B cell (primary cell): Measurements from ENCODE around the gene MBOAT1. TPM values are rescaled to one million over a fixed set of nuclear protein-coding genes. Genes with fewer than 3 reads are reported as not detected.

Experiments used
- ATAC-seq: fragments of 200-7000 bp; cut with Tn5 transposase; one replicate; pipeline ENCODE4 v1.10.0; 2021; ENCODE audit warnings: low read depth, mild to moderate bottlenecking, moderate number of reproducible peaks, moderate library complexity
- CTCF ChIA-PET: fragments of 350-600 bp; sonication (Branson Sonifier 250); formaldehyde crosslinking; loops from one replicate; lab custom pipeline; 2021; ENCODE audit warnings: antibody characterized with exemption, inconsistent platforms; lab: Charles Lee
- POLR2A ChIA-PET: fragments of 350-600 bp; sonication (Branson Sonifier 250); formaldehyde crosslinking; loops from one replicate; lab custom pipeline; 2021; ENCODE audit warnings: antibody characterized with exemption; lab: Charles Lee
- DNase-seq: peaks from one replicate; pipeline ENCODE4 v3.0.0; 2013
- H2AFZ ChIP-seq: 2 replicates; pipeline ENCODE4 v1.6.1; 2012; ENCODE audit warnings: mild to moderate bottlenecking, low read depth, low read length; ENCODE audit not compliant: insufficient read depth, poor library complexity, severe bottlenecking
- H3K27ac ChIP-seq, 2 donors: 1 replicate in 1 of 2; 2 replicates in 1 of 2; pipeline ENCODE4 v1.5.1; 2012 to 2013; ENCODE audit warnings: low read length in 2 of 2, mild to moderate bottlenecking in 2 of 2, moderate library complexity in 1 of 2
- H3K27me3 ChIP-seq, 4 experiments: fragments of 200-600 bp in 1 of 4; sonication (generic) in 1 of 4; replicated peaks in 1 of 4; 1 replicate in 2 of 4; 2 replicates in 2 of 4; pipeline versions ENCODE4 v1.6.1 to v1.7.0; 2013 to 2016; ENCODE audit warnings: low read length in 3 of 4, mild to moderate bottlenecking in 2 of 4, mixed read lengths in 1 of 4, moderate library complexity in 1 of 4; ENCODE audit not compliant: insufficient read depth in 4 of 4, control insufficient read depth in 3 of 4; ENCODE audit errors: control extremely low read depth in 1 of 4
- H3K36me3 ChIP-seq, 2 experiments: replicated peaks in 1 of 2; 1 replicate in 1 of 2; 2 replicates in 1 of 2; pipeline versions ENCODE4 v1.6.1 to v1.7.1; 2013; ENCODE audit warnings: low read length in 1 of 2; ENCODE audit not compliant: insufficient read depth in 2 of 2, control insufficient read depth in 1 of 2; ENCODE audit errors: control extremely low read depth in 1 of 2, extremely low read depth in 1 of 2
- H3K4me1 ChIP-seq, 2 donors: fragments of 200-600 bp in 1 of 2; sonication (generic) in 1 of 2; 1 replicate in 1 of 2; 2 replicates in 1 of 2; pipeline versions ENCODE4 v1.5.1 to v1.6.1; 2013 to 2017; ENCODE audit warnings: low read length in 2 of 2; ENCODE audit not compliant: control insufficient read depth in 2 of 2, insufficient read depth in 2 of 2
- H3K4me2 ChIP-seq: replicated peaks from 2 replicates; pipeline ENCODE3; 2012; ENCODE audit warnings: mild to moderate bottlenecking, low read depth, low read length; ENCODE audit not compliant: poor library complexity, severe bottlenecking
- H3K4me3 ChIP-seq, 5 experiments: fragments of 200-600 bp in 1 of 5; sonication (generic) in 1 of 5; 1 replicate in 3 of 5; 2 replicates in 2 of 5; pipeline versions ENCODE4 v1.5.1 to v1.7.0; 2011 to 2016; ENCODE audit warnings: low read length in 4 of 5, mild to moderate bottlenecking in 4 of 5, low read depth in 2 of 5, control low read depth in 1 of 5, moderate library complexity in 1 of 5; ENCODE audit not compliant: insufficient read depth in 1 of 5; ENCODE audit errors: control extremely low read depth in 1 of 5, extremely low read depth in 1 of 5
- H3K79me2 ChIP-seq: fragments of 200-600 bp; sonication (generic); one replicate; pipeline ENCODE4 v1.6.0; 2016; ENCODE audit warnings: low read length; ENCODE audit not compliant: control insufficient read depth, insufficient read depth
- H3K9ac ChIP-seq: fragments of 200-600 bp; sonication (generic); 2 replicates; pipeline ENCODE4 v1.6.1; 2017; ENCODE audit warnings: mild to moderate bottlenecking, low read length, moderate library complexity
- H3K9me3 ChIP-seq, 3 donors: one replicate each; pipeline versions ENCODE4 v1.6.1 to v1.7.1; 2013; ENCODE audit warnings: low read length in 2 of 3; ENCODE audit not compliant: control insufficient read depth in 2 of 3, insufficient read depth in 1 of 3; ENCODE audit errors: control extremely low read depth in 1 of 3
- H4K20me1 ChIP-seq: 2 replicates; pipeline ENCODE4 v1.6.0; 2012; ENCODE audit warnings: mild to moderate bottlenecking, low read length; ENCODE audit not compliant: insufficient read depth, control insufficient read depth, poor library complexity, severe bottlenecking
- H3K27ac Mint-ChIP-seq: one replicate; pipeline ENCODE4 v1.8.0; 2021; ENCODE audit warnings: mixed read lengths
- H3K27me3 Mint-ChIP-seq: one replicate; pipeline ENCODE4 v1.8.0; 2021; ENCODE audit warnings: mixed read lengths
- H3K4me1 Mint-ChIP-seq: one replicate; pipeline ENCODE4 v1.8.0; 2021; ENCODE audit warnings: mixed read lengths
- H3K4me3 Mint-ChIP-seq: one replicate; pipeline ENCODE4 v1.8.0; 2021; ENCODE audit warnings: mixed read lengths
- H3K9me3 Mint-ChIP-seq: one replicate; pipeline ENCODE4 v1.8.0; 2022; ENCODE audit warnings: mixed read lengths; ENCODE audit not compliant: insufficient read depth
- CTCF ChIP-seq: fragments of 200-600 bp; IDR thresholded peaks from one replicate; pipeline ENCODE4 v1.8.0; 2022; ENCODE audit warnings: antibody characterized with exemption, mild to moderate bottlenecking
- EZH2 ChIP-seq: IDR thresholded peaks from 2 replicates; pipeline ENCODE4 v1.6.1; 2012; ENCODE audit warnings: borderline replicate concordance, low read depth, mild to moderate bottlenecking, moderate library complexity, low read length; ENCODE audit not compliant: insufficient read depth, poor library complexity, severe bottlenecking
- WGBS: methylation state at CpG from one replicate; pipeline ENCODE4 v1.1.5; 2013; ENCODE audit warnings: missing lambda C conversion rate; ENCODE audit not compliant: insufficient coverage; 5-methylcytosine and 5-hydroxymethylcytosine counted together
- intact Hi-C: fragments of 100-400 bp; cut with micrococcal nuclease; formaldehyde crosslinking; loops from one replicate; pipeline ENCODE4 v1.10.0; 2022
- polyA plus RNA-seq: library from polyadenylated mRNA; depleted of rRNA; stranded (reverse); fragments of >200 nt; gene quantifications from 2 replicates; pipeline ENCODE4 v1.2.3, GENCODE V29; 2012
- total RNA-seq, 2 donors: library from RNA; stranded (reverse); fragments of 120-200 nt in 1 of 2; gene quantifications; 1 replicate in 1 of 2; 2 replicates in 1 of 2; pipeline versions ENCODE4 v1.2.3 to v1.2.4, GENCODE V29; 2013 to 2022

The MBOAT1 gene
- total and polyA plus RNA-seq, 2 donors (not counting 1 experiment from before 2014, with no cell fraction given): 5.4 to 8.1 TPM

GRCh38 chr6:20169786-20170185 is 42.5 kb downstream of the MBOAT1 start:
- H3K9me3 ChIP-seq: peaks cover 0 to 3% (median 0%) of the 10 kb centered on the region in 3 donors
- H3K27me3 Mint-ChIP-seq: no peaks in the 10 kb centered on the region
- intact Hi-C loops: no loop called here
- H3K27ac Mint-ChIP-seq: no peak overlapping the region
- no peak overlapping the region for H3K4me3 Mint-ChIP-seq
- no peak overlapping the region for H3K9ac ChIP-seq
- CTCF ChIA-PET: no interaction called here
- POLR2A ChIA-PET: no interaction called here
- no peaks in the 10 kb centered on the region for H4K20me1 ChIP-seq
- DNase-seq (no peak), ATAC-seq (no peak)
- H3K79me2 ChIP-seq: no peaks in the 10 kb centered on the region
- H3K4me1 Mint-ChIP-seq: peaks cover 17% of the 10 kb centered on the region
- no peaks in the 10 kb centered on the region for H3K36me3 ChIP-seq
- H3K27me3 ChIP-seq: no peaks in the 10 kb centered on the region
- WGBS: 98% methylated on average over 2 of the region's 2 CpGs
- no peak overlapping the region for H3K4me2 ChIP-seq
- H3K4me1 ChIP-seq: peaks cover 9 to 11% of the 10 kb centered on the region in 2 donors
- no peaks in the 10 kb centered on the region for H3K9me3 Mint-ChIP-seq
- H3K4me3 ChIP-seq: no peak overlapping the region
- no peak overlapping the region for H2AFZ ChIP-seq
- H3K27ac ChIP-seq: no peak overlapping the region
- TF ChIP-seq EZH2 (no peak), CTCF (no peak)

GRCh38 chr6:20169119-20169557 is 43.1 kb downstream of the MBOAT1 start:
- Mint-ChIP-seq H3K27me3 (no peaks in the 10 kb centered on the region), H3K9me3 (no peaks in the 10 kb centered on the region), H3K27ac (no peak overlapping the region), H3K4me1 (peaks cover 11% of the 10 kb centered on the region), H3K4me3 (no peak overlapping the region)
- TF ChIP-seq CTCF (no peak), EZH2 (no peak)
- WGBS: no CpG with 5 or more reads among the region's 2 CpGs
- H4K20me1 ChIP-seq: no peaks in the 10 kb centered on the region
- H3K9me3 ChIP-seq: peaks cover 0 to 3% (median 0%) of the 10 kb centered on the region in 3 donors
- H3K27me3 ChIP-seq: no peaks in the 10 kb centered on the region
- no peaks in the 10 kb centered on the region for H3K36me3 ChIP-seq
- no peak overlapping the region for H2AFZ ChIP-seq
- H3K4me1 ChIP-seq: peaks cover 7% of the 10 kb centered on the region in 2 donors
- intact Hi-C loops: no loop called here
- H3K4me3 ChIP-seq: no peak overlapping the region
- DNase-seq (no peak), ATAC-seq (no peak)
- ChIA-PET POLR2A (no interaction called here), CTCF (no interaction called here)
- no peak overlapping the region for H3K27ac ChIP-seq
- no peaks in the 10 kb centered on the region for H3K79me2 ChIP-seq
- no peak overlapping the region for H3K4me2 ChIP-seq
- no peak overlapping the region for H3K9ac ChIP-seq
